GM18951 (cell line): ENCODE results near the gene NLGN4X.

Experiments used
- POLR2A ChIP-seq: IDR thresholded peaks from 4 replicates; pipeline ENCODE4 v1.6.1; 2011; ENCODE audit warnings: mild to moderate bottlenecking; ENCODE audit not compliant: insufficient read length, insufficient read depth; ENCODE audit errors: extremely low read depth
- in situ Hi-C: fragments of 300-500 bp; cut with MboI; formaldehyde crosslinking; loops from one replicate; pipeline ENCODE4 v1.12.0; 2022; ENCODE audit warnings: low sequenced_read_pairs, mixed read lengths, inconsistent platforms; ENCODE audit not compliant: unreplicated experiment

The NLGN4X gene

GRCh38 chrX:6021316-6022091, 207.2 kb downstream of the NLGN4X start:
- no peak for TF ChIP-seq POLR2A
- in situ Hi-C loops, result loop anchor here (25.0 kb wide), 1 partner anchor 1066 kb away; no protein-coding TSS in a partner anchor

GRCh38 chrX:6019076-6019475, 209.6 kb downstream of the NLGN4X start:
- in situ Hi-C loops, result loop anchor here (25.0 kb wide), 1 partner anchor 1068 kb away; no protein-coding TSS in a partner anchor
- TF ChIP-seq POLR2A, result no peak

- in situ Hi-C loops, result loop anchor here (25.0 kb wide), 1 partner anchor 1072 kb away; no protein-coding TSS in a partner anchor
- TF ChIP-seq POLR2A, result no peak
Observed at GRCh38 chrX:6015423-6015822, 213.2 kb downstream of the NLGN4X start.

- in situ Hi-C loops, result loop anchor here (25.0 kb wide), 1 partner anchor 1075 kb away; no protein-coding TSS in a partner anchor
- TF ChIP-seq POLR2A, result no peak
Observed at GRCh38 chrX:6012357-6012756, 216.3 kb downstream of the NLGN4X start.

- TF ChIP-seq POLR2A, result no peak
- in situ Hi-C loops, result loop anchor here (25.0 kb wide), 1 partner anchor 1081 kb away; no protein-coding TSS in a partner anchor
Observed at GRCh38 chrX:6005856-6006255, 222.8 kb downstream of the NLGN4X start.

GRCh38 chrX:6004529-6004928, 224.1 kb downstream of the NLGN4X start:
- in situ Hi-C loops, result loop anchor here (25.0 kb wide), 1 partner anchor 1083 kb away; no protein-coding TSS in a partner anchor
- no peak for TF ChIP-seq POLR2A

GRCh38 chrX:6002056-6002455, 226.6 kb downstream of the NLGN4X start:
- TF ChIP-seq POLR2A, result no peak
- in situ Hi-C loops, result loop anchor here (25.0 kb wide), 1 partner anchor 1085 kb away; no protein-coding TSS in a partner anchor

GRCh38 chrX:5998901-5999300, 229.8 kb downstream of the NLGN4X start:
- in situ Hi-C loops, result no loop called here
- no peak for TF ChIP-seq POLR2A

GRCh38 chrX:5998456-5998855, 230.2 kb downstream of the NLGN4X start:
- in situ Hi-C loops, result no loop called here

GRCh38 chrX:5991393-5991792, 237.3 kb downstream of the NLGN4X start:
- in situ Hi-C loops, result no loop called here

More at GRCh38 chrX:5998456-5998855, 230.2 kb downstream of the NLGN4X start:
- no peak for TF ChIP-seq POLR2A

GRCh38 chrX:5979338-5979737, 249.3 kb downstream of the NLGN4X start:
- no peak for TF ChIP-seq POLR2A
- in situ Hi-C loops, result no loop called here

More at GRCh38 chrX:5991393-5991792, 237.3 kb downstream of the NLGN4X start:
- no peak for TF ChIP-seq POLR2A

GRCh38 chrX:5976332-5976731, 252.3 kb downstream of the NLGN4X start:
- in situ Hi-C loops, result no loop called here

GRCh38 chrX:5971300-5971699, 257.4 kb downstream of the NLGN4X start:
- TF ChIP-seq POLR2A, result no peak
- in situ Hi-C loops, result no loop called here

More at GRCh38 chrX:5976332-5976731, 252.3 kb downstream of the NLGN4X start:
- TF ChIP-seq POLR2A, result no peak

- TF ChIP-seq POLR2A, result no peak
- in situ Hi-C loops, result no loop called here
Observed at GRCh38 chrX:5965406-5965805, 263.3 kb downstream of the NLGN4X start.
